Measurements from ENCODE around the gene CCM2.
"Not testable (repeated sequence)": the region's sequence is repeated elsewhere in the genome, so short reads cannot be mapped to it uniquely, and the experiment has no call there.

DNA sequence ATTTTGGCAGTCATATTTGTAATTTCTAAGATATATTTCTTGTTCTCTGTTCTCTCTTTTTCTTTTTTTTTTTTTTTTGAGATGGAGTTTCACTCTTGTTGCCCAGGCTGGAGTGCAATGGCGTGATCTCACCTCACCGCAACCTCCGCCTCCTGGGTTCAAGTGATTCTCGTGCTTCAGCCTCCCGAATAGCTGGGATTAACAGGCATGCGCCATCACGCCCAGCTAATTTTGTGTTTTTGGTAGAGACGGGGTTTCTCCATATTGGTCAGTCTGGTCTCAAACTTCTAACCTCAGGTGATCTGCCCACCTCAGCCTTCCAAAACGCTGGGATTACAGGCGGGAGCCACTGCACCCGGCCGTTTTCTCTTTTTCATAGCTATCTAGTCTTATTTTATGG, 25.5 kb downstream of the CCM2 start:
- TF ChIP-seq, protein P1, sequence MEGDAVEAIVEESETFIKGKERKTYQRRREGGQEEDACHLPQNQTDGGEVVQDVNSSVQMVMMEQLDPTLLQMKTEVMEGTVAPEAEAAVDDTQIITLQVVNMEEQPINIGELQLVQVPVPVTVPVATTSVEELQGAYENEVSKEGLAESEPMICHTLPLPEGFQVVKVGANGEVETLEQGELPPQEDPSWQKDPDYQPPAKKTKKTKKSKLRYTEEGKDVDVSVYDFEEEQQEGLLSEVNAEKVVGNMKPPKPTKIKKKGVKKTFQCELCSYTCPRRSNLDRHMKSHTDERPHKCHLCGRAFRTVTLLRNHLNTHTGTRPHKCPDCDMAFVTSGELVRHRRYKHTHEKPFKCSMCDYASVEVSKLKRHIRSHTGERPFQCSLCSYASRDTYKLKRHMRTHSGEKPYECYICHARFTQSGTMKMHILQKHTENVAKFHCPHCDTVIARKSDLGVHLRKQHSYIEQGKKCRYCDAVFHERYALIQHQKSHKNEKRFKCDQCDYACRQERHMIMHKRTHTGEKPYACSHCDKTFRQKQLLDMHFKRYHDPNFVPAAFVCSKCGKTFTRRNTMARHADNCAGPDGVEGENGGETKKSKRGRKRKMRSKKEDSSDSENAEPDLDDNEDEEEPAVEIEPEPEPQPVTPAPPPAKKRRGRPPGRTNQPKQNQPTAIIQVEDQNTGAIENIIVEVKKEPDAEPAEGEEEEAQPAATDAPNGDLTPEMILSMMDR (conservative IDR thresholded peaks at IDR 0.05) = not testable (repeated sequence)
- not testable (repeated sequence) for TF ChIP-seq ZFX (IDR thresholded peaks at IDR 0.05)
